ENCODE data around the gene MICOS13. TPM values are rescaled to one million over a fixed set of nuclear protein-coding genes. Genes with fewer than 3 reads are reported as not detected.

Gene MICOS13
- total RNA-seq, 1 donor from 2014 or later = 23.6 TPM

GRCh38 chr19:5628461-5628860 is 51.9 kb downstream of the MICOS13 start:
- peaks cover 28% of the 10 kb centered on the region for H3K36me3 Mint-ChIP-seq (ENCODE audit: low read depth, unreplicated experiment)
- no peak for TF ChIP-seq CTCF (IDR thresholded peaks at IDR 0.05; ENCODE audit: unreplicated experiment)
- DNase-seq (ENCODE audit: low spot score) = no peak
- H3K4me3 Mint-ChIP-seq (ENCODE audit: unreplicated experiment) = no peak overlapping the region
- H3K27ac Mint-ChIP-seq (ENCODE audit: unreplicated experiment) = no peak overlapping the region
- H3K4me1 Mint-ChIP-seq (ENCODE audit: unreplicated experiment) = peaks cover 53% of the 10 kb centered on the region
- peaks cover 12% of the 10 kb centered on the region for H3K27me3 Mint-ChIP-seq (ENCODE audit: unreplicated experiment)
- no peaks in the 10 kb centered on the region for H3K9me3 Mint-ChIP-seq (ENCODE audit: unreplicated experiment)

Other genes starting within 250 kb of the MICOS13 start
- gene ZNRF4, start 225.1 kb downstream of the MICOS13 start, total RNA-seq (ENCODE audit: unreplicated experiment) = not detected
- gene TINCR, start 112.6 kb downstream of the MICOS13 start, total RNA-seq (ENCODE audit: unreplicated experiment) = 0.33 TPM
- 85.5 TPM for gene SAFB2, start 57.7 kb downstream of the MICOS13 start, total RNA-seq (ENCODE audit: unreplicated experiment)
- 113 TPM for gene SAFB, start 57.4 kb downstream of the MICOS13 start, total RNA-seq (ENCODE audit: unreplicated experiment)
- gene HSD11B1L, start 511 bp upstream of the MICOS13 start, total RNA-seq (ENCODE audit: unreplicated experiment) = 11.8 TPM
- 910 TPM for gene RPL36, start 9.8 kb upstream of the MICOS13 start, total RNA-seq (ENCODE audit: unreplicated experiment)
- 64.4 TPM for gene LONP1, start 39.6 kb upstream of the MICOS13 start, total RNA-seq (ENCODE audit: unreplicated experiment)
- not detected for gene CATSPERD, start 40.1 kb upstream of the MICOS13 start, total RNA-seq (ENCODE audit: unreplicated experiment)
- 2.2 TPM for gene PRR22, start 104.2 kb upstream of the MICOS13 start, total RNA-seq (ENCODE audit: unreplicated experiment)
- 16.2 TPM for gene DUS3L, start 110.6 kb upstream of the MICOS13 start, total RNA-seq (ENCODE audit: unreplicated experiment)
- gene NRTN, start 124.6 kb upstream of the MICOS13 start, total RNA-seq (ENCODE audit: unreplicated experiment) = 0.56 TPM
- 0.18 TPM for gene FUT6, start 159.2 kb upstream of the MICOS13 start, total RNA-seq (ENCODE audit: unreplicated experiment)
- 1.4 TPM for gene FUT3, start 170.9 kb upstream of the MICOS13 start, total RNA-seq (ENCODE audit: unreplicated experiment)
- gene FUT5, start 190.0 kb upstream of the MICOS13 start, total RNA-seq (ENCODE audit: unreplicated experiment) = not detected
- gene NDUFA11, start 223.3 kb upstream of the MICOS13 start, total RNA-seq (ENCODE audit: unreplicated experiment) = 211 TPM
- gene VMAC, start 224.4 kb upstream of the MICOS13 start, total RNA-seq (ENCODE audit: unreplicated experiment) = 8.9 TPM
- 9.3 TPM for gene CAPS, start 233.7 kb upstream of the MICOS13 start, total RNA-seq (ENCODE audit: unreplicated experiment)